Stomach (tissue), 9 donors: ENCODE data around the gene TMEM132C. TPM values are rescaled to one million over a fixed set of nuclear protein-coding genes. Genes with fewer than 3 reads are reported as not detected.

Source experiments
- DNase-seq, 2 donors: peaks; one replicate each; pipeline versions ENCODE4 v3.0.0 to v3.0.0-alpha.2; 2013 to 2019
- H3K27ac ChIP-seq, 5 donors: fragments of 200-600 bp in 4 of 5; sonication (generic) in 4 of 5; one replicate each; pipeline ENCODE4 v1.5.1; 2013 to 2019; ENCODE audit warnings: mild to moderate bottlenecking in 1 of 5, moderate library complexity in 1 of 5
- H3K27me3 ChIP-seq, 3 donors: fragments of 200-600 bp; sonication (generic); one replicate each; pipeline ENCODE4 v1.5.1; 2017 to 2019; ENCODE audit warnings: mixed run types in 1 of 3
- H3K36me3 ChIP-seq, 4 donors: fragments of 200-600 bp; sonication (generic); 1 replicate in 3 of 4; 2 replicates in 1 of 4; pipeline ENCODE4 v1.5.1; 2016 to 2019
- H3K4me1 ChIP-seq, 4 donors: fragments of 200-600 bp; sonication (generic); one replicate each; pipeline ENCODE4 v1.5.1; 2016 to 2019
- H3K4me3 ChIP-seq, 4 donors: fragments of 200-600 bp; sonication (generic) in 3 of 4; one replicate each; pipeline ENCODE4 v1.5.1; 2016 to 2019; ENCODE audit warnings: mild to moderate bottlenecking in 1 of 4
- H3K9me3 ChIP-seq, 4 donors: fragments of 200-600 bp; sonication (generic); one replicate each; pipeline ENCODE4 v1.5.1; 2016 to 2019
- EP300 ChIP-seq: sonication (generic); formaldehyde crosslinking; IDR thresholded peaks from one replicate; pipeline ENCODE4 v1.6.1; 2017; ENCODE audit warnings: antibody characterized with exemption
- POLR2A ChIP-seq, 4 donors: fragments of 450-650 bp; IDR thresholded peaks; one replicate each; pipeline ENCODE4 v1.6.1; 2016; ENCODE audit warnings: antibody characterized with exemption in 4 of 4, control low read depth in 2 of 4, mild to moderate bottlenecking in 1 of 4, moderate library complexity in 1 of 4
- POLR2AphosphoS5 ChIP-seq, 3 donors: sonication (generic); formaldehyde crosslinking; IDR thresholded peaks; one replicate each; pipeline ENCODE4 v1.6.1; 2016; ENCODE audit warnings: antibody characterized with exemption in 3 of 3
- WGBS, 5 donors: extraction: QIAGEN DNeasy Blood & Tissue Kit in 3 of 5; methylation state at CpG; one replicate each; pipeline versions ENCODE4 v1.1.5 to v1.1.7; 2013 to 2018; 5-methylcytosine and 5-hydroxymethylcytosine counted together
- intact Hi-C: fragments of 100-400 bp; cut with DNase I; formaldehyde crosslinking; loops from one replicate; pipeline ENCODE4 v1.15.1; 2023; ENCODE audit warnings: low total_unique reads
- polyA plus RNA-seq, 3 donors: library from polyadenylated mRNA; stranded (reverse); fragments of 200-250 nt; gene quantifications; one replicate each; pipeline ENCODE4 v1.2.3, GENCODE V29; 2013
- total RNA-seq, 5 donors: library from RNA; depleted of rRNA; stranded (reverse); fragments of >200 nt; gene quantifications; one replicate each; pipeline versions ENCODE4 v1.1.0 to v1.2.3, GENCODE V29; 2014 to 2016
- TF ChIP-seq, protein P1 (sequence below), 7 experiments: fragments of 450-650 bp in 4 of 7; fragments of 200-600 bp in 3 of 7; sonication (generic) in 3 of 7; IDR thresholded peaks; one replicate each; pipeline ENCODE4 v1.5.1; 2016 to 2019; ENCODE audit warnings: antibody characterized with exemption in 7 of 7, control low read depth in 2 of 7, mild to moderate bottlenecking in 1 of 7
- donor health status: healthy with polysubstance abuse.
- donor health status: Bipolar disorder and iron deficiency.
- donor health status: healthy.

TMEM132C gene
- total and polyA plus RNA-seq, 8 donors: under 0.01 to 12.8 (median 0.94) TPM

DNA sequence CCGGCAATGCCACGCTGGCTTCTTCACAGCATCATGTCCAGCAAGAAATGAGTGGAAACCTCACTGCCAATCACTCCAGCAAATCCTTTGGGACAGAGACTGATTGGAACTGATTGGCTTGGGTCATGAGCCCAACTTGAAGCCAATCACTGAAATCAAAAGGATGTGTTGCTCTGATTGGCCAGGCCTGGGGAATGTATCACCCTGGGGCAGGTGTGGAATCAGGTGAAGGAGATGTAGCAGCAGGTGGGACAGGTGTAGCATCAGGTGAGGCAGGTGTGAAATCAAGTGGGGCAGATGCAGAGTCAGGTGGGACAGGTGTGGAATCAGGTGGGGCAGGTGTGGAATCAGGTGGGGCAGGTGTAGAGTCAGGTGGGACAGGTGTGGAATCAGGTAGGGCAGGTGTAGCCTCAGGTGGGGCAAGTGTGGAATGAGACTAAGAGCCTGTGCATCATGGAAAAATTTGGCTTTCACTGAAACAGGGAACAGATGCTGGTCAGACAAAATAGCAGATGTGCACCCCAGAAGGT, 350.4 kb downstream of the TMEM132C start:
- no peak overlapping the region for H3K27ac ChIP-seq
- H3K9me3 ChIP-seq: no peaks in the 10 kb centered on the region
- peaks cover 0 to 6% (median 0%) of the 10 kb centered on the region in 4 donors for H3K4me1 ChIP-seq
- no peak overlapping the region for H3K4me3 ChIP-seq
- TF ChIP-seq, protein P1, sequence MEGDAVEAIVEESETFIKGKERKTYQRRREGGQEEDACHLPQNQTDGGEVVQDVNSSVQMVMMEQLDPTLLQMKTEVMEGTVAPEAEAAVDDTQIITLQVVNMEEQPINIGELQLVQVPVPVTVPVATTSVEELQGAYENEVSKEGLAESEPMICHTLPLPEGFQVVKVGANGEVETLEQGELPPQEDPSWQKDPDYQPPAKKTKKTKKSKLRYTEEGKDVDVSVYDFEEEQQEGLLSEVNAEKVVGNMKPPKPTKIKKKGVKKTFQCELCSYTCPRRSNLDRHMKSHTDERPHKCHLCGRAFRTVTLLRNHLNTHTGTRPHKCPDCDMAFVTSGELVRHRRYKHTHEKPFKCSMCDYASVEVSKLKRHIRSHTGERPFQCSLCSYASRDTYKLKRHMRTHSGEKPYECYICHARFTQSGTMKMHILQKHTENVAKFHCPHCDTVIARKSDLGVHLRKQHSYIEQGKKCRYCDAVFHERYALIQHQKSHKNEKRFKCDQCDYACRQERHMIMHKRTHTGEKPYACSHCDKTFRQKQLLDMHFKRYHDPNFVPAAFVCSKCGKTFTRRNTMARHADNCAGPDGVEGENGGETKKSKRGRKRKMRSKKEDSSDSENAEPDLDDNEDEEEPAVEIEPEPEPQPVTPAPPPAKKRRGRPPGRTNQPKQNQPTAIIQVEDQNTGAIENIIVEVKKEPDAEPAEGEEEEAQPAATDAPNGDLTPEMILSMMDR (IDR thresholded peaks at IDR 0.05): no peak
- TF ChIP-seq POLR2A (IDR thresholded peaks at IDR 0.05): no peak
- TF ChIP-seq POLR2AphosphoS5 (IDR thresholded peaks at IDR 0.05): no peak
- no peak for TF ChIP-seq EP300
- no peak for DNase-seq
- no peaks in the 10 kb centered on the region for H3K36me3 ChIP-seq
- peaks cover 0 to 9% (median 0%) of the 10 kb centered on the region in 3 donors for H3K27me3 ChIP-seq
- WGBS, 5 donors: 92 to 100% (median 94%) methylated on average over 2 of the region's 2 CpGs
- intact Hi-C loops: no loop called here

DNA sequence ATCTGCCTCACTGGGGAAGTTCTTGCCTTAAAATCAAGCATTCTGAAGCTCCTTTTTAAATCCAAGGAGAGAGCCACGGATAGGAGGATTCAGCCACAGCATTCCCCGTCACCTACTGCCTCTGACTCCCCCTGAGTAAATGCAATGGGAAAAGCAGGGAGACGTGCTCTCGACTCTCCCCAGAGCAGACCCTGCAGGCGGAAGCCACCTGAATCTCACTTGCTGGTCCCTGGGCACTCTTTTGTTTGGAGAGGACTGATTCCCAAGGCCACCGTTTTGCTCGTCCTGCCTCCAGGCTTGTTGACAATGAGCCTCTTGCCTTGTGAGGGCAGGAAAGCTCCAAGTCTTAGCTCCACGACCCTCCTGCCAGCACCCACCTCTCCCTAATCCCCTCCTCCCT, 352.3 kb downstream of the TMEM132C start:
- no peak overlapping the region for H3K4me3 ChIP-seq
- H3K9me3 ChIP-seq: no peaks in the 10 kb centered on the region
- H3K27ac ChIP-seq: no peak overlapping the region
- DNase-seq: no peak
- intact Hi-C loops: no loop called here
- WGBS, 5 donors: 23 to 33% (median 28%) methylated on average over 8 of the region's 8 CpGs
- no peaks in the 10 kb centered on the region for H3K36me3 ChIP-seq
- H3K27me3 ChIP-seq: peaks cover 0 to 9% (median 0%) of the 10 kb centered on the region in 3 donors
- peaks cover 0 to 6% (median 0%) of the 10 kb centered on the region in 4 donors for H3K4me1 ChIP-seq
- TF ChIP-seq, protein P1 (IDR thresholded peaks at IDR 0.05): no peak
- TF ChIP-seq POLR2A (IDR thresholded peaks at IDR 0.05) (no peak), POLR2AphosphoS5 (IDR thresholded peaks at IDR 0.05) (no peak), EP300 (no peak)

DNA sequence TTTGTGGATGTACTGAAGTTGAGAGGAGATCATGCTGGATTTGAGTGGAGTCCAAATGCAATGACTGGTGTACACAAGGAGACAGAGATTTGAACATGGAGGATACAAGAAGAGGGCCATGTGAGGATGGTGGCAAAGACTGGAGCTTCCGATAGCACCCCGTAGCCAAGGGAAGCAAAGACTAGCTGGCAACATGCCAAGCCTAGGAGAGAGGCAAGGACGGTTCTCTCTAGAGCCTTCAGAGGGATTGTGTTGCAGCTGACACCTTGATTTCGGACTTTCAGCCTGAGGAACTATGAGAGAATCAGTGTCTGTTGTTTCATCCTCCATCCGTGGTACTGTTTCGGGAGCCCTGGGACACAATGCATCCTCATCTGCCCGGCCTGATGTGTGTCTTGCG, 354.3 kb downstream of the TMEM132C start:
- DNase-seq: no peak
- 79 to 90% (median 84%) methylated on average over 7 to 8 of the region's 8 CpGs for WGBS, 5 donors
- H3K27me3 ChIP-seq: peaks cover 0 to 9% (median 0%) of the 10 kb centered on the region in 3 donors
- intact Hi-C loops: no loop called here
- TF ChIP-seq POLR2AphosphoS5 (IDR thresholded peaks at IDR 0.05) (no peak), EP300 (no peak), POLR2A (IDR thresholded peaks at IDR 0.05) (no peak)
- TF ChIP-seq, protein P1 (IDR thresholded peaks at IDR 0.05): no peak
- no peaks in the 10 kb centered on the region for H3K4me1 ChIP-seq
- H3K9me3 ChIP-seq: no peaks in the 10 kb centered on the region
- no peak overlapping the region for H3K27ac ChIP-seq
- no peak overlapping the region for H3K4me3 ChIP-seq
- no peaks in the 10 kb centered on the region for H3K36me3 ChIP-seq

DNA sequence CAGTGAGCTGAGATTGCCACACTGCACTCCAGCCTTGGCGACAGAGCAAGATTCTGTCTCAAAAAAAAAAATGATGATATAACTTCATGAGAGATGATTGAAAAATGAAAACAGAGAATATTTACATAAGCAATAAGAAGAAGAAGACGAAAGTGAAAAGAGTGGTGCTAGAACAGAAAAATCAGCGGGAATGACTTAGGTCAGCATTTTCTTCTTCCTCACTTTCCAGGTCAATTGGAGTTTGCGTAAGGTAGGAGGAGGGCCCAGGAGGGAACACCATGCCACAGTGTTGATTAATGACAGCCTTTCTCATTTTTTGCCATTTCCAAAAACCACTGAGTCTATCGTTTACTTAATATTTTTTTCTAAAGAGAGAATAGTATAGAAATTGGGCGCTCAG, 356.8 kb downstream of the TMEM132C start:
- Histone ChIP-seq H3K4me3 (no peak overlapping the region), H3K4me1 (no peaks in the 10 kb centered on the region), H3K27ac (no peak overlapping the region), H3K36me3 (no peaks in the 10 kb centered on the region), H3K9me3 (no peaks in the 10 kb centered on the region), H3K27me3 (peaks cover 0 to 9% (median 0%) of the 10 kb centered on the region in 3 donors)
- TF ChIP-seq, protein P1 (IDR thresholded peaks at IDR 0.05): no peak
- TF ChIP-seq EP300 (no peak), POLR2A (IDR thresholded peaks at IDR 0.05) (no peak), POLR2AphosphoS5 (IDR thresholded peaks at IDR 0.05) (no peak)
- no peak for DNase-seq
- 87 to 92% (median 92%) methylated on average over 6 of the region's 6 CpGs for WGBS, 5 donors
- intact Hi-C loops: no loop called here
